Nephron (organoid): ENCODE data around the gene MAZ.

Experiments used
- H3K27ac Mint-ChIP-seq, 3 experiments: 2 replicates each; pipeline ENCODE4 v1.8.0; 2020; ENCODE audit warnings: mixed read lengths in 3 of 3, mild to moderate bottlenecking in 2 of 3, moderate library complexity in 1 of 3
- H3K27me3 Mint-ChIP-seq: 2 replicates; pipeline ENCODE4 v1.8.0; 2021; ENCODE audit warnings: low read depth, mild to moderate bottlenecking, moderate library complexity, mixed read lengths
- H3K36me3 Mint-ChIP-seq: 2 replicates; pipeline ENCODE4 v1.8.0; 2020; ENCODE audit warnings: low read depth, mixed read lengths
- H3K4me1 Mint-ChIP-seq: 2 replicates; pipeline ENCODE4 v1.8.0; 2020; ENCODE audit warnings: mixed read lengths
- H3K4me3 Mint-ChIP-seq, 3 experiments: 2 replicates each; pipeline ENCODE4 v1.8.0; 2020; ENCODE audit warnings: mild to moderate bottlenecking in 3 of 3, mixed read lengths in 3 of 3, moderate library complexity in 2 of 3
- H3K9me3 Mint-ChIP-seq: 2 replicates; pipeline ENCODE4 v1.8.0; 2020; ENCODE audit warnings: mixed read lengths
- CTCF ChIP-seq, 3 experiments: fragments of 200-600 bp; sonication (generic); IDR thresholded peaks; one replicate each; pipeline ENCODE4 v1.5.0; 2021; ENCODE audit warnings: antibody characterized with exemption in 3 of 3; ENCODE audit not compliant: unreplicated experiment in 3 of 3

MAZ gene

DNA sequence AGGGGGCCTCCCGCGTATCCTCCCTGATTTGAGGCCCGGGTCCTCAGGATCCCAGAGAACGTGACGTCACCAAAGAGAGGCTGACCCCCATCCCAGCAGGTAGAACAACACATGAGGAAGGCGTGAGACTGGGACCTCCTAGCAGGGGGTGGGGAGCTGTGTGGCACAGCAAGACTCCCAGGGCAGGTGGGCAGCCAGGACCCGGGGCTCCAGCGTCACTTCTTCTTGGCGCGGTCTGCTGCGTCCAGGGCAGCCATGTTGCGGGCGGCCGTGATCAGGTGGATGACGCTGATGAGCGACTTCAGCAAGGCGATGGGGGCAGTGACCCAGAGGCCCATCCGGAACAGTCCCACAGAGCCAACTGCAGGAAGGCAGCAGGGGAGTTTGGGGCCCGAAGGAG, 52.6 kb downstream of the MAZ start:
- Mint-ChIP-seq H3K9me3 (no peaks in the 10 kb centered on the region), H3K4me3 (no peak overlapping the region), H3K27ac (no peak overlapping the region), H3K4me1 (no peaks in the 10 kb centered on the region), H3K27me3 (no peaks in the 10 kb centered on the region), H3K36me3 (peaks cover 29% of the 10 kb centered on the region)
- TF ChIP-seq CTCF (IDR thresholded peaks at IDR 0.05; ENCODE audit: unreplicated experiment in 3 of 3): no peak

- Mint-ChIP-seq H3K9me3 (no peaks in the 10 kb centered on the region), H3K36me3 (peaks cover 29% of the 10 kb centered on the region), H3K4me1 (no peaks in the 10 kb centered on the region), H3K4me3 (peak overlapping the region; percentile 81 to 100 (median 99)), H3K27me3 (no peaks in the 10 kb centered on the region), H3K27ac (peak overlapping the region in 1 of 3 experiments; percentile 54)
- TF ChIP-seq CTCF (IDR thresholded peaks at IDR 0.05; ENCODE audit: unreplicated experiment in 3 of 3): no peak
Measured at GRCh38 chr16:29860218-29860617, 53.9 kb downstream of the MAZ start.
